OCI-M1 (cell line): Measurements from ENCODE around the gene TBC1D23.
"Not testable (repeated sequence)": the region's sequence is repeated elsewhere in the genome, so short reads cannot be mapped to it uniquely, and the experiment has no call there.

Experiments
- DNase-seq: peaks from one replicate; lab custom pipeline; 2025; lab: John Stamatoyannopoulos, UW

The TBC1D23 gene

DNA sequence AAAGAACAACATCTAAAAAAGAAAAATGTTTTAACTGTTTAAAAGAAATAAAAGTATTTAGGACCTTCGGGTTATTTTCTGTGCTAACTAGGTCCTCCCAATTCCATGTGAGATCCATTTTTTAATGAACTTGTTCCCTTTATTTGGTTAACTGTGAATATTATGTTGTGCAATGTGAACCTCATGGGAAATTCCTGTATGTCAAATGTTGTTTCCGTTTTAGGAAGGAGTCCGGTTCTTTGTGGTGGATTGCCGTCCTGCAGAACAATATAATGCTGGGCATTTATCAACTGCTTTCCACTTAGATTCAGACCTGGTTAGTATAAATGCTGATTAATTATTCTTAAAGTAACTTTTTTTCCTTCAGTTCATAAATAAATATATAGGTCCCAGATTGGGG, 38.2 kb downstream of the TBC1D23 start:
- no peak for DNase-seq

DNA sequence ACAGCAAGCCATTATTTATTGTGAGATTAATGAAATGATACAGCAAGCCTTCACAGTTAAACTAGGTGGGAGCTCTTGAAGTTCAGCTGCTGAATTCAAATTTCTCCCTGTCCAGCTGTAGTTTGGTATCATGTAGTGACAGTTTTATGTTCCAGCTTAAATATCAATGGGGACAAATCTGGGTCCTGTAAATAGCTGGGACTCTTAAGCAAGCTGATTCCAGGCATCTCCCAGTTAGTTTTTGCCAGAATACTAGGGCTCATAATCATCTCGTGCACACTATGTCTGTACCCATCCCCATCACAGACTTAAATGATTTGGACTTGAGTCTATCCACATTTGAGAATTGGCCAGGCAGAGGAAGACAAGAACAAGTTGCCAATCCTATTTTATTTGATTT, 45.9 kb downstream of the TBC1D23 start:
- no peak for DNase-seq

DNA sequence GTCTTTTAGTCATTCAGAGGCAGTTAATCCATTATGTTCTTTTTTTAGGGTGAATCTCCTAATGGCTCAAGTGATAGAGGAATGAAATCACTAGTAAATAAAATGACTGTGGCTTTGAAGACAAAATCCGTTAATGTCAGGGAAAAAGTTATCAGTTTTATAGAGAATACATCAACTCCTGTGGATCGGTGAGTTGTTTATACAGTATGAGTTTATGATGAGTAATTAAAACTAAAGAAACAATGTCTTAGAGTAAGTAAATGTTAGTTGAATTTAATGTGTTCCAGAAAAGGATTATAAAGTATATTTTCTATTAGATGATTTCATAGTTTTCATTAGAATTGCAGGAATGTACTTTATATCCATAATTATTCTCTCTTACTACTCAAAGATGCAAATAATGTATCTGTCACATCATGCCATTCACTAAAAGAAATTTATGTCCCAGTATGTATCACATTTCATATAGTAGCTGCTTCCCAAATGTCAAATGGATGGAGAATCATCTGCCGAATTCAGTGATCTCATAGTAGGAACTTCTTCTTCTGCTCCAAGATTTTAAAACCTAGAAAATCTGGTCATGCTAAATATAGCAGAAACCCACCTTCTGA, 49.7 kb downstream of the TBC1D23 start:
- no peak for DNase-seq

DNA sequence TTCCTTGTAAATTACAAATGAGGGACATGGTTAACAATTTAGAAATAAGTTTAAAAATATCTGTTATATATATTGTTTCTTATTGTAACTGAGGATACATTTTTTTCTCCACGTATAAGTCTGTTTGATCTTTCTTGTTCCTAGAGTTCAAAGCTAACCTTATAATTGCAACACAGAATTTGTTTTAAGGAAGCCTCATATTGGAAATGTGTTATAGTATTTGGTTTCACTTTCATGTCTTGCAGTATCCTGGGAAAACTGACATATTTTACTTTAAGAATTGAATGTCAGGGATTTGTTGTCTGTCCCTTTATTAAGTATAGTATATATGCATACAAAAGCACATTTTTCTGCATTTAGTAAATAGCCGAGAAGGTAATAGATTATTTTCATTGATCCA, 50.2 kb downstream of the TBC1D23 start:
- DNase-seq, result peak; percentile 44

DNA sequence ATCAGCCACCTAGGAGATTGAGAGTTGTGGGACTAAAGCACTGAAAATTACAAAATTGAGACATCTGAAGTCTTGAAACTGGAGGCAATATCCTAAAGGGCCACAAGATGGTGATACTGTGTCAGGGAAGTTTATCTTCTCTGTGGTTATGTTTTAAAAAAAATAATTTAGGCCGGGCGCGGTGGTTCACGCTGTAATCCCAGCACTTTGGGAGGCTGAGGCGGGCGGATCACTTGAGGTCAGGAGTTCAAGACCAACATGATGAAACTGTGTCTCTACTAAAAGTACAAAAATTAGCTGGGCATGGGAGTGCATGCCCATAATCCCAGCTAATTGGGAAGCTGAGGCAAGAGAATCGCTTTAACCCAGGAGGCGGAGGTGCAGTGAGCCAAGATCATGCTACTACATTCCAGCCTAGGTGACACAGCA, 55.9 kb downstream of the TBC1D23 start:
- DNase-seq, result peak; percentile 88

DNA sequence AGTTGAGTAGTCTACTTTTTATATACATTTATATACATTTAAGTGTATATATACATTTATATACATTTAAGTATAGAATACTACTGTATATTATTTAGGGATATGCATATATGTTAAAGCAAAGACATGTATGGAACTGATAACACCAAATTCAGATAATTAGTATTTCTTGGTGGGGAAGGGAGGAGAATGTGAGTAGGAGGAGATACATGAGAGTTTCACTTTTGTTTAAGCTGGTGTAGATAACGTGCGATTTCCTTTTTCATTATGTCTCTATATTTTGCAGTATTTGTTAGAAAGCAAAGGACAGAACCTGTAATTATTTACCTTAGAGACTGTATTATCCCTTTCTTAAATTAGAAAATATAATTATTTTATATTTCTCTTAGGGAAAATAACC, 57.1 kb downstream of the TBC1D23 start:
- peak; percentile 76 for DNase-seq

DNA sequence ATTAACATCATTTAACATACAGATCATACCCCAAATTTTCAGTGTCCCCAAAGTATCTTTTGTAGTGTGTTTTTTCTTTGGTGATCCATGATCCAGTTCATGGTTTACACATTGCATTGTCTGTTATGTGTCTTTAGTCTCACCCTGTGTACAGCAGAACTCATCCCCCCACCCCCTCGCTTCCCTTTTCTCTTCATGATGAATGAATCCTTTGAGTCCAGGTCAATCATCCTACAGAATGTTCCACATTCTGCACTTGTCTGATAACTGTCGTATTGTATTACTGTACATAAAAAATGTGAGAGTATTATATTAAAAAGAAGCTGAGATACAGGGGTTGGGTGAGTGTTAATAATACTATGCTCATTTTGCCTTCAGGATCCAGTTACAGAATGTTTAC, 59.2 kb downstream of the TBC1D23 start:
- DNase-seq, result peak; percentile 51

DNA sequence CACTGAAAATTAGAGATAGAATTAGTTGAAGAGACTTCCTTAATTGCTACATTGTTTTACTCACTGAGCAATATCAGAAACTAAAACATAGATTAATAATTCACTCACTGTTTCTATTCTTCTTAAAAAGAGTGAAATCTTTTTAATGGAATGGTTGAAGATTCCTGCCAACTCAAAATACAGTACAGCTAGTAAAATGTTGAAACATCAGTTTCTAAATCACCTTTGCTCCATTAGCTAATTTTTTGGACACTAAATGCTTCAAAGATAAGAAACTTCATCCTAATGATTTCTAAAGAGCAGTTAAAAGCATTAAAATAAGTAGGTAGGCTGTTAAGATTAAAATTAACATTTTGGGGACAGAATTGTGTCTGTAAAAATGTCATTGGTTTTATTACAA, 63.3 kb downstream of the TBC1D23 start:
- no peak for DNase-seq

DNA sequence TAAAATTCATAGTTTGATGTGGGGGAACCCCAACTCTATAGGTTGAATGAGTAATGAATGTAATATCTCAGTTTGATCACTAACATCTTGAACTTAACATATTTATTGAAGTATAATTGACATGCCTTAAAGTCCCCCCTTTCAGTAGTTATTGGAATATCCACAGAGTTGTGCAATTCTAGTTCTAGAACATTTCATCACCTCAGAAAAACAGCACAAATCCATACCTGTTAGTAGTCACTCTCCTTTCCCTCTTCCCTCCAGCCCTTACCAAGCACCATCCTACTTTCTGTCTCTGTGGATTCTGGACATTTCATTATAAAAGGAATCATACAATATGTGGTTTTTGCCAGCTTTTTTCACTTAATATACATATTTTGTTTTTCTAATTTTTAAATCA, 65.0 kb downstream of the TBC1D23 start:
- DNase-seq, result no peak

DNA sequence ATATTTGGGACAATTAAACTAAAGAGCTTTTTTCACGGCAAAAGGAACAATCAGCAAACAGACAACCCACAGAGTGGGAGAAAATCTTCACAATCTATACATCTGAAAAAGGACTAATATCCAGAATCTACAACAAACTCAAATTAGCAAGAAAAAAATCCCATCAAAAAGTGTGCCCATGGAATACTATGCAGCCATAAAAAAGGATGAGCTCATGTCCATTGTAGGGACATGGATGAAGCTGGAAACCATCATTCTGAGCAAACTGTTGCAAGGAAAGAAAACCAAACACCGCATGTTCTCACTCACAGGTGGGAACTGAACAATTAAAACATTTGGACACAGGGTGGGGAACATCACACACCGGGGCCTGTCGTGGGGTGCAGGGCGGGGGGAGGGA, 66.6 kb downstream of the TBC1D23 start:
- not testable (repeated sequence) for DNase-seq

DNA sequence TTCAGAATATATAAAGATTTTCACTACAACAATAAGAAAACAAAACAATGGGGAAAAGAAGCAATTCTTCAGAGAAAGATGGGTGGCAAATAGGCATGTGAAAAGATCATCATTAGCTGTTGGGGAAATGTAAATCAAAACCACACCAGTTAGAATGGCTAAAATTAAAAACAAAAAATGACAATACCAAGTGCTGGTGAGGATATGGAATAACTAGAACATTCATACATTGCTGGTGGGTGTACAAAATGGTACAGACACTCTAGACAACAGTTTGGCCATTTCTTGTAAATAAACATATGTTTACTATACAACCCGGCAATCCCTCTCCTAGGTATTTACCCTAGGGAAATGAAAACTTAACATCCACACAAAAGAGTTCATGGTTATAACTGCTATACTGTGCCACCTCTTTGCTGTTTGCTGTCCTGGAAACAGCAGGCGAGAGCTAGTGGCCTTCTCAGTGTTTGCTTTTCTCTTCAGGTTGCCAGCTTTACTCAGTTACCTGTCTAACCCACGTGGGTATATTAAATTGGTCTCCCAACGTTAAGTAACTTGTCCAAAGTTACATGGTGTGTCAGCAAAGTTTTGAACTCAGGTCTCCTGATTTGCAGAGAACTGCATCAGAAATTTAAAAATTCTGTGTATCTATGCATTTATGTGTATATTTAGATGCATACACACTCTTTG, 69.2 kb downstream of the TBC1D23 start:
- DNase-seq, result no peak

DNA sequence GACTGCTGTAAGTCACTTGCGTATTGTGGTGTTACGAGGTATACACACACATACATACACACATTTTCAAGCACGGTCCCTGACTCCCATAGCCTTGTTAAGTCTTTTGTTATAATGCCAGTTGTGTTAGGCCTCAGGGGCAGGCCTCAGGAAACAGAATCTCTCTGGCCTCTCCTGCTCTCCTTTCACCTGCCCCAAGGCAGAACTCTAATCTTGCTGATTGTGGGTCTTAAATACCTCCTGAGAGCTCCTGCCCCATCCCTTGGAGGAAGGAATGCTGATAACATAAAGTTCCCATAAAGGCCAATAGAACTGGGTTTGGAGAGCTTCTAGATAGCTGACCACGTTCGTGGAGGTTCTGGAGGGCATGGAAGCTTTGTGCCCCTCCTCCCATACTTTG, 69.9 kb downstream of the TBC1D23 start:
- no peak for DNase-seq

DNA sequence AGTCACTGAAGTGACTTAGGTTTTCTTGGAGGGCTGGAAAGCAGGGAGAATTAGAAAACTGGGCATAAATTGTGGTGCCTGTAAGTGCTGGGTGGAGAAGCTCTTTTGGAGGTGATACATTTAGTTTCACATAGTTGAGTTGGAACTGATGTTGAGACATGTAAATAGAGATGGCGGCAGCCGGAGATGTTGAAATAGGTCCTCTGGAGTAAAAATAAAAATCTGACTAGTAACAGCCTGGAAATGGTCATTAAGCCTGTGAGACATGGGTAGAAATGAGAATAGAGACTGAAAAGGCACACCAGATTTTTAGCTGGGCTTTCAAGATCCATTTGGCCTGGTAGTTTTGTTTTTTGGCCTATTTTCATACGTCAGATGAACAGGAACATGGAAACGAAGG, 70.9 kb downstream of the TBC1D23 start:
- DNase-seq, result no peak

DNA sequence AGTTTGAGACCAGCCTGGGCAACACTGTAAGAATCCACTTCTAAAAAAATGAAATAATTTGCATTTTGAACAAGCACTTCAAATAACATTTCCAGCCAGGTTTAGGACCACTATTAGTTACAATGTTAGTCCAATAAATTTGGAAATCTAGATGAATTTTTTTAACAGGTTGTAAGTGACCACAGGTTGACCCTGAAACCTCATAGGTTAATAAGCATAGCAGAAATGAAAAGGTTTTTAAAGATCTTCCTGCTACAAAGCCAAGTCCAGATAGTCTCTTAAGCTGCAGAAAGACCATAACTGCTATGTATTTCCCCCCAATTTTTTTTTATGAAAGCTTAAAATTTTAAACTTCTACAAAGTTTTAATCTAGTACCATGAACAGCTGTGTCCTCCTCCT, 72.3 kb downstream of the TBC1D23 start:
- no peak for DNase-seq

DNA sequence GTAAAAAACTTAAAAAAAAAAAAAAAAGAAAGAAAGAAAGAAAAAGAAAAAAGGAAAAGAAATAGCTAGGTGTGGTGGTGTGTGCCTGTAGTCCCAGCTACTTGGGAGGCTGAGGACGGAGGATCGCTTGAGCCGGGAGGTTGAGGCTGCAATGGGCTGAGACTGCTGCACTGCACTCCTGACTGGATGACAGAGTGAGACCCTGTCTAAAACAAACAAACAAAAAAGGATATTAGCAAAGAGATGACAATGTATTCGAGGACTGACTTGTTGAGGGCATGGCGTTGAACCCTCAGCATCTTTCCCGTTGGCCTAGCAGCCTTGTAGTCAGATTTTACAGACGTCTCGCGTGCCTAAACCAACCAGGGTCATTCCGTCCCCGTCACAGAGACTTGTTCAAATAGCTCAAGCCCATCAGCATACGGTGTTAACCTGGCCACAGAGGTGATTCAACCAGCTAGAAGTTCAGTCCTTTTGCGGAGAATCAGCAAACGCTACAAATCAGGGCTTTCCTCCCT, 73.2 kb downstream of the TBC1D23 start:
- no peak for DNase-seq

DNA sequence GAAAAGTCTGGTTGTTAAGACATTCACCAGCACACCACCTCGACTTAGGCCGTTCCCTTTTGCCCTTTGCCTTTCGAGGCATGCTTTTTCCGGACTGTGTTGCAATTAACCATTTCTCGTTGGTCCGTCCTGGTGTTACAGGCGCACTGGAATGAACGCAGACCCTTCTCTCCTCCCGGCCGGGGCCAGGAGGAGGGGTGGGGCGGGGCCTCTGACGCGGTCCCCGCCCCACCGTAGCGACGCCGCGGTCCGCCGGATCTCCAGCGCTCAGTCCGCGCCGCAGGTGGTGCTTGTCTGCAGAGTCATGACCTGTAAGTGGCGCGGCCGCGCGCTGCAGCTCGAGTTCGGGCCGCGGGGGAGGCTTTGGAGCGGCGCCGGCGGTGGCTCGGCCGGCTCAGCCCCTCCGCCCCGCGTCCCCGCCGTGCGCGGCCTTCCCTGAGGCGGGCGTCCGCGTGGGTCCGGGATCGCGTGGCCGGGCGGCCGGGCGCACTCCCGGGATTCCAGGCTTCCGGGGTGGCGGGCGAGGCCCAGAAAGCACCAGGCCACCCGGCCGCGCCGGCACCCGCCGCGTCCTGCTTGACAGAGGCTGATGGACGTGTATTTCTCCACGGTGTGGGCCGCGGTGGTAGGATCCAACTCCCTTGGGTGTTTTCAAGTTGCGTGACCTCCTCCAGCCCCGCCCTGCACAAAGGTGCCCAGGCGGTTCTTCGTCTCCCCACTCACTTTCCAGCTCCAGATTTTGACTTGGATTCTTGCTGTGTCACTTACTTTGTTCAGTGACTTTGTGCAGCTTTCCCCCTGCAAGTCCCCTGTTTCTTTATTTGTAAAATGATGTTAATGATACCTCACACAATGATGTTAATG, 73.9 kb downstream of the TBC1D23 start, which contains the start of gene NIT2:
Gene NIT2 (plus strand): TSS at position 270 of the 864 bp plus-strand sequence. CDS start 35 bp downstream, at position 305.
- peak; percentile 88 for DNase-seq

DNA sequence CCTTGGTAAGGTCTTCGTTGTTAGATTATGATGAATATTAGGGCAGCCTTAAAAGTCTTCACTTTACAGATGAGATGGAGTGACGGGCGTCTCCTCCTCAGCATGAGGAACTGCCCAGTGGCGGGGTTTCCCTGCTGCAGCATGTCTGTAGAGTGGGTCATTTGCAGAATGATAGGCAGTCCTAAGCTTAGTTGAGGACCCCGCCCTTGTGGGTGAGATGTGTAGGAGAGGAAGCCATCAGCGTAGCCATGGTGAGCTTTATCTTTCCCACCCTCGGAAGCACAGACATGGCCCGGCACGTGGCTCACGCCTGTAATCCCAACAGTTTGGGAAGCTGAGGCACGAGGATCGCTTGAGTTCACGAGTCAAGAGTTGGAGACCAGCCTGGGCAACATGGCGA, 74.6 kb downstream of the TBC1D23 start:
- DNase-seq, result peak; percentile 87

DNA sequence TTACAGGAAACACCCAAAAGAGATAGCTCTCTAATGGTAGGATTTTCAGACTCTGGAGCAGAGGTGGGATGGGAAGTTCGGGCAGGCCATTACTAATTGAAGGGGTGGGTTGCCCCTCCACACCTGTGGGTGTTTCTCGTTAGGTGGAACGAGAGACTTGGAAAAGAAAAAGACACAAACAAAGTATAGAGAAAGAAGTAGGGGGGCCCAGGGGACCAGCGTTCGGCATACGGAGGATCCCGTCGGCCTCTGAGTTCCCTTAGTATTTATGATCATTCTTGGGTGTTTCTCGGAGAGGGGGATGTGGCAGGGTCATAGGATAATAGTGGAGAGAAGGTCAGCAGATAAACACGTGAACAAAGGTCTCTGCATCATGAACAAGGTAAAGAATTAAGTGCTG, 75.4 kb downstream of the TBC1D23 start:
- not testable (repeated sequence) for DNase-seq

DNA sequence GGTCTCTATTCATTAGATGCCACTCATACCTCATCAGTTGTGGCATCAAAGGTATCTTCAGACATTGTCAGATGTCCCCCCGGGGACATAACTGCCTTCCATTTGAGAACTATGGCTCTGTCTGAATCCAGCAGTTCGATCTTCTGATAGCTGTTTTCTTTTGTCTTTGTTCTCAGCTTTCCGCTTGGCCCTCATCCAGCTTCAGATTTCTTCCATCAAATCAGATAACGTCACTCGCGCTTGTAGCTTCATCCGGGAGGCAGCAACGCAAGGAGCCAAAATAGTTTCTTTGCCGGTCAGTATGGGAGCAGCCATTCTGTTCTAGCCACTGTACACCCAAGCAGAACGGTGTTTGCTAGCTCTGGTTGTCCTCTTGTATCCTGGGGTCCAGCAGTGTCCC, 78.1 kb downstream of the TBC1D23 start:
- no peak for DNase-seq

DNA sequence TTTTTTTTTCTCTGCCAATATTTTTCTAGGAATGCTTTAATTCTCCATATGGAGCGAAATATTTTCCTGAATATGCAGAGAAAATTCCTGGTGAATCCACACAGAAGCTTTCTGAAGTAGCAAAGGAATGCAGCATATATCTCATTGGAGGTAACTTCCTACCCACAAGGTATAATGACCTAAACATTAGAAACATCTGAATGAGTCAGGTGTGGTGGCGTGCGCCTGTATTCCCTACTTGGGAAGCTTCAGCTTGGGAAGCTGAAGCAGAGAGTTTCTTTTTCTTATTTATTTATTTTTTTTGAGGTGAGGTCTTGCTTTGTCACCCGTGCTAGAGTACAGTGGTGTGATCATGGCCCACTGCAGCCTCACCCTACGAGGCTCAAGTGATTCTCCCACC, 79.0 kb downstream of the TBC1D23 start:
- no peak for DNase-seq

DNA sequence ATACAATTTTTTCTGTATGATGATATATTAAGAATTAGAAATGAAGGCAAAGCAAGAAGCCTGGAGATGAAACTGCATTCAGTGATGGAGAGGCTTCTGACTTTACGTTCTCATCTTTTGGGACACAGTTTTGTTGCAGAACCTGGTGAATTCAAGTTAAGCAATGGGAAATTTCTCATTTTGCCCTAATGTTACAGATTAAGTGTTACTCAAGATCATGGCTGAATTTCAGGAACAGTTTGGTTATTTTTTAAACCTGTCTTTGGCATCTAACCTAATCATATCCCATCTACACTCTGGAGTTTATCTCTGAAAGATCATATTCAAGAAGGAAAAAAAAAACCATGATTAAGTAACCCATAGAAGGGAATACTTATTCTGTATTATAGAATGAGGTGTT, 79.7 kb downstream of the TBC1D23 start:
- DNase-seq, result no peak

DNA sequence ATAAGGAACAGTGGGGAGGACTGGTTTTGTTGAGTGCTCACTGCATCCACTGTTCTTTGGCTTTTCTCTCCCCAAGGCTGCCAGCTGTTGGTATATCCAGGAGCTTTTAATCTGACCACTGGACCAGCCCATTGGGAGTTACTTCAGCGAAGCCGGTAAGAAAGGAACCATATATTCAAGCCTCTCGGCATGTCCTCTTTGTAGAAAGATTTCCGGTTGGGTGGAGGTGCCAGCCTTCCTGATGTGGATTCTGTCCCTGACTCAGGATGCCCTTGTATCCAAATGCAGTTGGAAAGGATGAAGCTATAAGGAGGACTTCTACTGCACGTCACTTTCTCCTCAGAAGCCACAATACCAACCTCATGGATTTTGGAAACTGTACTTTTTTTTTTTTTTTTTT, 87.9 kb downstream of the TBC1D23 start:
- DNase-seq, result no peak

DNA sequence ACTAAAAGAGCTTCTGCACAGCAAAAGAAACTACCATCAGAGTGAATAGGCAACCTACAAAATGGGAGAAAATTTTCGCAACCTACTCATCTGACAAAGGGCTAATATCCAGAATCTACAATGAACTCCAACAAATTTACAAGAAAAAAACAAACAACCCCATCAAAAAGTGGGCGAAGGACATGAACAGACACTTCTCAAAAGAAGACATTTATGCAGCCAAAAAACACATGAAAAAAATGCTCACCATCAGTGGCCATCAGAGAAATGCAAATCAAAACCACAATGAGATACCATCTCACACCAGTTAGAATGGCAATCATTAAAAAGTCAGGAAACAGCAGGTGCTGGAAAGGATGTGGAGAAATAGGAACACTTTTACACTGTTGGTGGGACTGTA, 91.0 kb downstream of the TBC1D23 start:
- DNase-seq, result not testable (repeated sequence)
